ENCODE measurements around the gene TTC28. TPM values are rescaled to one million over a fixed set of nuclear protein-coding genes. Genes with fewer than 3 reads are reported as not detected.

TTC28 gene
- polyA plus RNA-seq, 1 donor from 2014 or later = 14.8 TPM

DNA sequence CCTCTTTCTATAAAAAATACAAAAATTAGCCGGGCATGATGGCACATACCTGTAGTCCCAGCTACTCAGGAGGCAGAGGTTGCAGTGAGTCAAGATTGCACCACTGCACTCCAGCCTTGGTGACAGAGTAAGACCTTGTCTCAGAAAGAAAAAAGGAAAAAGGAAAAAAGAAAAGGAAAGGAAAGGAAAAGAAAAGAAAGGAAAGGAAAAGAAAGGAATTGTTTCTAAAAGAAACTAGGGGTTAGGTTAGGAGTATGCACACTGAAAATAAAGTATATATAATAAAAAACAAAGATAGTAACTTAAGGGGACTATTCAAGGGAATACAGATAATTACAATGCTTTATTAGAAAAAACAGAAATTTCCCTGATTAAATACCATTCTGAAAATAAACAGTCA, 50.9 kb downstream of the TTC28 start:
- H3K27ac ChIP-seq (ENCODE audit: low read length) = no peak overlapping the region

GRCh38 chr22:28627791-28628190, 51.8 kb downstream of the TTC28 start:
- no peaks in the 10 kb centered on the region for H3K9me2 ChIP-seq (ENCODE audit: insufficient read depth, low read length)
- H3K27me3 ChIP-seq (ENCODE audit: insufficient read depth, low read depth, low read length) = no peaks in the 10 kb centered on the region
- no peaks in the 10 kb centered on the region for H4K20me1 ChIP-seq (ENCODE audit: insufficient read depth)
- no peak overlapping the region for H3K27ac ChIP-seq (ENCODE audit: low read length)
- no peaks in the 10 kb centered on the region for H3F3A ChIP-seq (ENCODE audit: insufficient read depth, low read length, poor library complexity, severe bottlenecking)
- H3K9me3 ChIP-seq (ENCODE audit: low read length) = no peaks in the 10 kb centered on the region
- H3K79me2 ChIP-seq (replicated peaks; ENCODE audit: insufficient read depth, low read length) = no peaks in the 10 kb centered on the region
- H2AFZ ChIP-seq (ENCODE audit: low read depth, low read length) = no peak overlapping the region
- H3K4me2 ChIP-seq (ENCODE audit: low read length) = no peak overlapping the region
- H3K4me3 ChIP-seq (ENCODE audit: low read length) = no peak overlapping the region
- no peak overlapping the region for H3K9ac ChIP-seq (ENCODE audit: low read length)
- H3K36me3 ChIP-seq (ENCODE audit: insufficient read depth, low read length) = no peaks in the 10 kb centered on the region
- TF ChIP-seq SMC3 (conservative IDR thresholded peaks at IDR 0.05; ENCODE audit: poor library complexity) = no peak
- no peak for TF ChIP-seq REST (IDR thresholded peaks at IDR 0.05; ENCODE audit: borderline replicate concordance)
- no peak for TF ChIP-seq TAF1 (IDR thresholded peaks at IDR 0.05; ENCODE audit: low read depth)
- TF ChIP-seq EP300 (conservative IDR thresholded peaks at IDR 0.05; ENCODE audit: poor library complexity, severe bottlenecking) = no peak
- TF ChIP-seq EZH2 (IDR thresholded peaks at IDR 0.05; ENCODE audit: borderline replicate concordance, insufficient read depth, low read length, poor library complexity, severe bottlenecking) = no peak
- TF ChIP-seq MXI1 (conservative IDR thresholded peaks at IDR 0.05; ENCODE audit: poor library complexity, severe bottlenecking) = no peak

More for the DNA sequence above, 50.9 kb downstream of the TTC28 start:
- H3K36me3 ChIP-seq (ENCODE audit: insufficient read depth, low read length) = no peaks in the 10 kb centered on the region
- no peak overlapping the region for H3K4me3 ChIP-seq (ENCODE audit: low read length)
- no peak overlapping the region for H3K9ac ChIP-seq (ENCODE audit: low read length)
- H3K4me2 ChIP-seq (ENCODE audit: low read length) = no peak overlapping the region
- no peak for TF ChIP-seq CTCF (IDR thresholded peaks at IDR 0.05; ENCODE audit: poor library complexity, severe bottlenecking)
- no peak for TF ChIP-seq EZH2 (IDR thresholded peaks at IDR 0.05; ENCODE audit: borderline replicate concordance, insufficient read depth, low read length, poor library complexity, severe bottlenecking)
- no peak for TF ChIP-seq RAD21 (conservative IDR thresholded peaks at IDR 0.05)
- TF ChIP-seq EP300 (conservative IDR thresholded peaks at IDR 0.05; ENCODE audit: poor library complexity, severe bottlenecking) = no peak
- TF ChIP-seq MXI1 (conservative IDR thresholded peaks at IDR 0.05; ENCODE audit: poor library complexity, severe bottlenecking) = no peak
- TF ChIP-seq POLR2AphosphoS5 (IDR thresholded peaks at IDR 0.05) = no peak
- TF ChIP-seq REST (IDR thresholded peaks at IDR 0.05; ENCODE audit: borderline replicate concordance) = no peak
- no peak for TF ChIP-seq SMC3 (conservative IDR thresholded peaks at IDR 0.05; ENCODE audit: poor library complexity)
- no peak for TF ChIP-seq TAF1 (IDR thresholded peaks at IDR 0.05; ENCODE audit: low read depth)
- H4K20me1 ChIP-seq (ENCODE audit: insufficient read depth) = no peaks in the 10 kb centered on the region
- H3F3A ChIP-seq (ENCODE audit: insufficient read depth, low read length, poor library complexity, severe bottlenecking) = no peaks in the 10 kb centered on the region
- no peaks in the 10 kb centered on the region for H3K27me3 ChIP-seq (ENCODE audit: insufficient read depth, low read depth, low read length)
- H3K9me2 ChIP-seq (ENCODE audit: insufficient read depth, low read length) = no peaks in the 10 kb centered on the region
- no peak overlapping the region for H2AFZ ChIP-seq (ENCODE audit: low read depth, low read length)
- no peaks in the 10 kb centered on the region for H3K9me3 ChIP-seq (ENCODE audit: low read length)
- no peaks in the 10 kb centered on the region for H3K79me2 ChIP-seq (replicated peaks; ENCODE audit: insufficient read depth, low read length)

All from neural cell (in vitro differentiated cells).